ENCODE data around the gene ME3. TPM values are rescaled to one million over a fixed set of nuclear protein-coding genes. Genes with fewer than 3 reads are reported as not detected.

Gene ME3
- polyA plus RNA-seq, 2 of the 4 experiments (the other 2 are of a cell fraction) = 19.7 to 22.3 TPM

- no peak overlapping the region for H3K4me2 ChIP-seq
- TF ChIP-seq RARB (CRISPR knock-in tag; IDR thresholded peaks at IDR 0.05) (no peak), ZFP36 (IDR thresholded peaks at IDR 0.05; ENCODE audit: borderline replicate concordance, partially characterized antibody) (no peak), EP300 (IDR thresholded peaks at IDR 0.05) (no peak), POLR2A (IDR thresholded peaks at IDR 0.05; ENCODE audit: low read length) (no peak), HDAC2 (IDR thresholded peaks at IDR 0.05) (no peak), CHD2 (IDR thresholded peaks at IDR 0.05; ENCODE audit: low read length, partially characterized antibody) (no peak), CEBPB (IDR thresholded peaks at IDR 0.05) (no peak), PHF8 (IDR thresholded peaks at IDR 0.05; ENCODE audit: borderline replicate concordance, low read depth) (no peak), HOXB13 (CRISPR knock-in tag; IDR thresholded peaks at IDR 0.05; ENCODE audit: low read depth) (no peak), KDM1A (IDR thresholded peaks at IDR 0.05; ENCODE audit: low read depth) (no peak), REST (IDR thresholded peaks at IDR 0.05) (no peak), ESRRA (IDR thresholded peaks at IDR 0.05; ENCODE audit: borderline replicate concordance, low read length) (no peak), JUNB (IDR thresholded peaks at IDR 0.05) (no peak), FOSB (CRISPR knock-in tag; IDR thresholded peaks at IDR 0.05) (no peak)
- H3K4me1 ChIP-seq = peaks cover 22% of the 10 kb centered on the region
- no peaks in the 10 kb centered on the region for H3K9me3 ChIP-seq
- H3K4me3 ChIP-seq = no peak overlapping the region
- CTCF ChIA-PET = interaction anchor here (0.6 to 1.9 kb wide), 3 partner anchors 14 to 124 kb away, joined by 3 to 4 read pairs (median 4); no protein-coding TSS in a partner anchor
- 81% methylated on average over 2 of the region's 2 CpGs for WGBS (ENCODE audit: missing lambda C conversion rate)
- H3K27ac ChIP-seq = peak overlapping the region in 1 of 2 experiments; percentile 99; a peak in 2 of 6 replicates
- POLR2A ChIA-PET = no interaction called here
- no peak for DNase-seq (ENCODE audit: low read depth in 1 of 2, low spot score in 1 of 2)
- no peak for FAIRE-seq
- ATAC-seq = no peak
These were observed 2.6 kb upstream of the ME3 start for GRCh38 chr11:86675017-86675416.

GRCh38 chr11:86673872-86674750 lies 1.7 kb upstream of the ME3 start:
- ChIA-PET CTCF (interaction anchor here (0.6 to 1.9 kb wide), 6 partner anchors 15 to 148 kb away, joined by 3 to 4 read pairs (median 4); no protein-coding TSS in a partner anchor), POLR2A (interaction anchor here (2.1 to 3.9 kb wide), 2 partner anchors 8 to 126 kb away, joined by 7 to 24 read pairs; partner anchors contain the start of gene PRSS23)
- Histone ChIP-seq H3K4me2 (peak overlapping the region; percentile 6; the same call in 1 of the 3 replicates), H3K27ac (peak overlapping the region; percentile 6 to 99; a peak in 3 of 6 replicates), H3K4me3 (no peak overlapping the region), H3K9me3 (no peaks in the 10 kb centered on the region), H3K4me1 (peaks cover 29% of the 10 kb centered on the region)
- ATAC-seq (no peak), DNase-seq (ENCODE audit: low read depth in 1 of 2, low spot score in 1 of 2) (no peak), FAIRE-seq (no peak)
- TF ChIP-seq MAZ (IDR thresholded peaks at IDR 0.05; ENCODE audit: borderline replicate concordance, low read depth, low read length) = no peak
- TF ChIP-seq BCL3 (IDR thresholded peaks at IDR 0.05) = no peak
- TF ChIP-seq SMC3 (IDR thresholded peaks at IDR 0.05) = no peak
- no peak for TF ChIP-seq NPAS2 (CRISPR knock-in tag; IDR thresholded peaks at IDR 0.05; ENCODE audit: borderline replicate concordance)
- no peak for TF ChIP-seq RARB (CRISPR knock-in tag; IDR thresholded peaks at IDR 0.05)
- no peak for TF ChIP-seq EHF (CRISPR knock-in tag; IDR thresholded peaks at IDR 0.05)
- TF ChIP-seq RAD21 (conservative IDR thresholded peaks at IDR 0.05 in 1 of 2, IDR thresholded peaks at IDR 0.05 in 1 of 2) = no peak
- no peak for TF ChIP-seq CEBPB (IDR thresholded peaks at IDR 0.05)
- no peak for TF ChIP-seq E2F6 (IDR thresholded peaks at IDR 0.05; ENCODE audit: borderline replicate concordance, low read depth)
- no peak for TF ChIP-seq PHF8 (IDR thresholded peaks at IDR 0.05; ENCODE audit: borderline replicate concordance, low read depth)
- WGBS (ENCODE audit: missing lambda C conversion rate) = 89% methylated on average over 6 of the region's 6 CpGs

All from A549 (cell line).